Esophagus muscularis mucosa (tissue), 4 donors: ENCODE data around the gene CLDN5. TPM values are rescaled to one million over a fixed set of nuclear protein-coding genes. Genes with fewer than 3 reads are reported as not detected.

ENCODE experiments used
- DNase-seq: peaks from one replicate; pipeline ENCODE4 v3.0.0-alpha.2; 2017; ENCODE audit errors: extremely low spot score
- H3K27ac ChIP-seq, 4 donors: fragments of 200-600 bp; sonication (generic); replicated peaks in 1 of 4; 1 replicate in 3 of 4; 2 replicates in 1 of 4; pipeline ENCODE4 v1.5.1; 2016 to 2019; ENCODE audit warnings: mild to moderate bottlenecking in 1 of 4
- H3K27me3 ChIP-seq, 4 donors: fragments of 200-600 bp; sonication (generic); one replicate each; pipeline versions ENCODE4 v1.5.1 to v1.6.0; 2016 to 2019
- H3K36me3 ChIP-seq, 4 donors: fragments of 200-600 bp; sonication (generic); one replicate each; pipeline ENCODE4 v1.5.1; 2016 to 2019
- H3K4me1 ChIP-seq, 4 donors: fragments of 200-600 bp; sonication (generic); one replicate each; pipeline ENCODE4 v1.5.1; 2016 to 2019
- H3K4me3 ChIP-seq, 4 donors: fragments of 200-600 bp; sonication (generic); 1 replicate in 2 of 4; 2 replicates in 2 of 4; pipeline ENCODE4 v1.5.1; 2016 to 2019; ENCODE audit warnings: mild to moderate bottlenecking in 4 of 4, moderate library complexity in 1 of 4
- H3K9me3 ChIP-seq, 4 donors: fragments of 200-600 bp; sonication (generic); 1 replicate in 3 of 4; 2 replicates in 1 of 4; pipeline ENCODE4 v1.5.1; 2016 to 2019
- CTCF ChIP-seq, 3 experiments: fragments of 200-600 bp in 2 of 3; fragments of 450-650 bp in 1 of 3; sonication (generic) in 2 of 3; IDR thresholded peaks; one replicate each; pipeline ENCODE4 v1.5.1; 2017 to 2019; ENCODE audit warnings: antibody characterized with exemption in 3 of 3, mild to moderate bottlenecking in 2 of 3, moderate library complexity in 1 of 3
- EP300 ChIP-seq: sonication (generic); formaldehyde crosslinking; IDR thresholded peaks from one replicate; pipeline ENCODE4 v1.6.1; 2017; ENCODE audit warnings: antibody characterized with exemption
- POLR2A ChIP-seq: fragments of 450-650 bp; IDR thresholded peaks from one replicate; pipeline ENCODE4 v1.6.1; 2017; ENCODE audit warnings: antibody characterized with exemption, moderate library complexity, mild to moderate bottlenecking, low read depth
- POLR2AphosphoS5 ChIP-seq, 2 donors: sonication (generic); formaldehyde crosslinking; IDR thresholded peaks; one replicate each; pipeline ENCODE4 v1.6.1; 2017; ENCODE audit warnings: antibody characterized with exemption in 2 of 2
- WGBS: methylation state at CpG from one replicate; pipeline ENCODE4 v1.1.5; 2018; 5-methylcytosine and 5-hydroxymethylcytosine counted together
- intact Hi-C: fragments of 100-400 bp; cut with DNase I; formaldehyde crosslinking; loops from one replicate; pipeline ENCODE4 v1.15.1; 2023
- total RNA-seq, 4 donors: library from RNA; depleted of rRNA; stranded (reverse); fragments of >200 nt; gene quantifications; one replicate each; pipeline versions ENCODE4 v1.1.0 to v1.2.1, GENCODE V29; 2016

CLDN5 gene
- total RNA-seq, 4 donors from 2014 or later: 39.9 to 209 (median 147) TPM

GRCh38 chr22:19497245-19497644 is 27.0 kb downstream of the CLDN5 start:
- H3K4me3 ChIP-seq: no peak overlapping the region
- peaks cover 0 to 4% (median 0%) of the 10 kb centered on the region in 4 donors for H3K4me1 ChIP-seq
- no peaks in the 10 kb centered on the region for H3K36me3 ChIP-seq
- no peak overlapping the region for H3K27ac ChIP-seq
- TF ChIP-seq CTCF (IDR thresholded peaks at IDR 0.05) (no peak), EP300 (no peak), POLR2AphosphoS5 (IDR thresholded peaks at IDR 0.05) (no peak), POLR2A (no peak)
- H3K9me3 ChIP-seq: no peaks in the 10 kb centered on the region
- intact Hi-C loops: no loop called here
- WGBS: 35% methylated on average over 3 of the region's 3 CpGs
- no peak for DNase-seq
- H3K27me3 ChIP-seq: peaks cover 0 to 7% (median 0%) of the 10 kb centered on the region in 4 donors

GRCh38 chr22:19496324-19496630 is 27.9 kb downstream of the CLDN5 start:
- Histone ChIP-seq H3K4me1 (peaks cover 0 to 4% (median 0%) of the 10 kb centered on the region in 4 donors), H3K9me3 (no peaks in the 10 kb centered on the region), H3K27me3 (peaks cover 0 to 7% (median 0%) of the 10 kb centered on the region in 4 donors), H3K4me3 (no peak overlapping the region), H3K27ac (no peak overlapping the region), H3K36me3 (no peaks in the 10 kb centered on the region)
- 99% methylated on average over 3 of the region's 3 CpGs for WGBS
- DNase-seq: no peak
- TF ChIP-seq POLR2AphosphoS5 (IDR thresholded peaks at IDR 0.05): no peak
- no peak for TF ChIP-seq POLR2A
- no peak for TF ChIP-seq EP300
- no peak for TF ChIP-seq CTCF (IDR thresholded peaks at IDR 0.05)
- intact Hi-C loops: no loop called here

- no peaks in the 10 kb centered on the region for H3K9me3 ChIP-seq
- no peaks in the 10 kb centered on the region for H3K36me3 ChIP-seq
- H3K4me3 ChIP-seq: no peak overlapping the region
- intact Hi-C loops: no loop called here
- TF ChIP-seq POLR2A (no peak), POLR2AphosphoS5 (IDR thresholded peaks at IDR 0.05) (no peak), CTCF (IDR thresholded peaks at IDR 0.05) (peak in 1 of 3 experiments; percentile 8), EP300 (no peak)
- H3K27me3 ChIP-seq: peaks cover 0 to 7% (median 0%) of the 10 kb centered on the region in 4 donors
- no peak for DNase-seq
- H3K4me1 ChIP-seq: peaks cover 0 to 4% (median 0%) of the 10 kb centered on the region in 4 donors
- 71% methylated on average over 5 of the region's 5 CpGs for WGBS
- no peak overlapping the region for H3K27ac ChIP-seq
Measured at GRCh38 chr22:19495562-19496323, 28.5 kb downstream of the CLDN5 start.

- TF ChIP-seq POLR2A (no peak), EP300 (no peak), POLR2AphosphoS5 (IDR thresholded peaks at IDR 0.05) (no peak), CTCF (IDR thresholded peaks at IDR 0.05) (no peak)
- intact Hi-C loops: no loop called here
- Histone ChIP-seq H3K27me3 (peaks cover 0 to 7% (median 0%) of the 10 kb centered on the region in 4 donors), H3K4me3 (no peak overlapping the region), H3K9me3 (no peaks in the 10 kb centered on the region), H3K36me3 (no peaks in the 10 kb centered on the region), H3K27ac (no peak overlapping the region), H3K4me1 (peaks cover 0 to 4% (median 0%) of the 10 kb centered on the region in 4 donors)
- no peak for DNase-seq
- WGBS: 98% methylated on average over 6 of the region's 6 CpGs
Measured at GRCh38 chr22:19494676-19495173, 29.5 kb downstream of the CLDN5 start.
